Esophagus squamous epithelium (tissue), 5 donors: ENCODE data around the gene ADAMTS2. TPM values are rescaled to one million over a fixed set of nuclear protein-coding genes. Genes with fewer than 3 reads are reported as not detected.

Experiments
- DNase-seq: peaks from one replicate; lab custom pipeline; 2025; lab: John Stamatoyannopoulos, UW
- H3K27ac ChIP-seq, 4 donors: fragments of 200-600 bp; sonication (generic); one replicate each; pipeline ENCODE4 v1.5.1; 2016 to 2019; ENCODE audit warnings: mild to moderate bottlenecking in 1 of 4
- H3K27me3 ChIP-seq, 4 donors: fragments of 200-600 bp; sonication (generic); 1 replicate in 3 of 4; 2 replicates in 1 of 4; pipeline versions ENCODE4 v1.5.1 to v1.6.0; 2017 to 2021; ENCODE audit warnings: antibody characterized with exemption in 1 of 4
- H3K36me3 ChIP-seq, 3 donors: fragments of 200-600 bp; sonication (generic); one replicate each; pipeline ENCODE4 v1.5.1; 2016 to 2019
- H3K4me1 ChIP-seq, 3 donors: fragments of 200-600 bp; sonication (generic); one replicate each; pipeline ENCODE4 v1.5.1; 2017 to 2019
- H3K4me3 ChIP-seq, 4 donors: fragments of 200-600 bp; sonication (generic); 1 replicate in 3 of 4; 2 replicates in 1 of 4; pipeline ENCODE4 v1.5.1; 2016 to 2019; ENCODE audit warnings: mild to moderate bottlenecking in 2 of 4, moderate library complexity in 1 of 4
- H3K9me3 ChIP-seq, 3 donors: fragments of 200-600 bp; sonication (generic); one replicate each; pipeline ENCODE4 v1.5.1; 2016 to 2019
- POLR2A ChIP-seq, 4 donors: fragments of 450-650 bp; IDR thresholded peaks; one replicate each; pipeline ENCODE4 v1.6.1; 2017; ENCODE audit warnings: antibody characterized with exemption in 4 of 4, mild to moderate bottlenecking in 4 of 4, moderate library complexity in 3 of 4
- WGBS, 2 donors: methylation state at CpG; one replicate each; pipeline ENCODE4 v1.1.5; 2018; 5-methylcytosine and 5-hydroxymethylcytosine counted together
- intact Hi-C: fragments of 100-400 bp; cut with DNase I; formaldehyde crosslinking; loops from one replicate; pipeline ENCODE4 v1.15.0; 2022
- total RNA-seq, 4 donors: library from RNA; depleted of rRNA; stranded (reverse); fragments of >200 nt; gene quantifications; one replicate each; pipeline ENCODE4 v1.1.0, GENCODE V29; 2016
- TF ChIP-seq, protein P1 (sequence below), 6 experiments: fragments of 450-650 bp in 4 of 6; fragments of 200-600 bp in 2 of 6; sonication (generic) in 2 of 6; IDR thresholded peaks; one replicate each; pipeline ENCODE4 v1.5.1; 2016 to 2019; ENCODE audit warnings: antibody characterized with exemption in 6 of 6, mild to moderate bottlenecking in 4 of 6, moderate library complexity in 4 of 6
- donor health status: DM: yes; HTN: yes; CAD: no.

The ADAMTS2 gene
- total RNA-seq, 4 donors from 2014 or later, result 1.3 to 10.3 (median 5.2) TPM

DNA sequence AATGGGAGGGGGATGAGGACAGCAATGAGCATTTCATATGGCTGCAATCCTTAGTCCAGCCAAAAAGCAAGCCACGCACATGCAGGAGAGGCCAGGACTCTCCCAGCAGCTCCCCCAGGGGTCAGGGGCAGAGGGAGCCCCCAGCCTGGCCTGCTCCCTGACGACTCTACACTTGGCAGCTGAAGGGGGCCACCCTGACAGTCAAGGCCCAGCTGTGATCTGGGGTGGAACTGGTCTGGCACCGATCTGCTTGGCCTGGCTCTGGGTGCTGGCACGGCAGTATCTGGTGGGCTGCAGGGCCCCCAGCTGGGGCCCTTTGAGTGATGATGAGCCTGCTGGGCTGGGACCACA, 118.1 kb downstream of the ADAMTS2 start:
- intact Hi-C loops, result no loop called here
- Histone ChIP-seq H3K4me3 (no peak overlapping the region), H3K4me1 (no peaks in the 10 kb centered on the region), H3K9me3 (no peaks in the 10 kb centered on the region), H3K27ac (no peak overlapping the region), H3K36me3 (no peaks in the 10 kb centered on the region), H3K27me3 (peaks cover 0 to 3% (median 0%) of the 10 kb centered on the region in 4 donors)
- TF ChIP-seq, protein P1, sequence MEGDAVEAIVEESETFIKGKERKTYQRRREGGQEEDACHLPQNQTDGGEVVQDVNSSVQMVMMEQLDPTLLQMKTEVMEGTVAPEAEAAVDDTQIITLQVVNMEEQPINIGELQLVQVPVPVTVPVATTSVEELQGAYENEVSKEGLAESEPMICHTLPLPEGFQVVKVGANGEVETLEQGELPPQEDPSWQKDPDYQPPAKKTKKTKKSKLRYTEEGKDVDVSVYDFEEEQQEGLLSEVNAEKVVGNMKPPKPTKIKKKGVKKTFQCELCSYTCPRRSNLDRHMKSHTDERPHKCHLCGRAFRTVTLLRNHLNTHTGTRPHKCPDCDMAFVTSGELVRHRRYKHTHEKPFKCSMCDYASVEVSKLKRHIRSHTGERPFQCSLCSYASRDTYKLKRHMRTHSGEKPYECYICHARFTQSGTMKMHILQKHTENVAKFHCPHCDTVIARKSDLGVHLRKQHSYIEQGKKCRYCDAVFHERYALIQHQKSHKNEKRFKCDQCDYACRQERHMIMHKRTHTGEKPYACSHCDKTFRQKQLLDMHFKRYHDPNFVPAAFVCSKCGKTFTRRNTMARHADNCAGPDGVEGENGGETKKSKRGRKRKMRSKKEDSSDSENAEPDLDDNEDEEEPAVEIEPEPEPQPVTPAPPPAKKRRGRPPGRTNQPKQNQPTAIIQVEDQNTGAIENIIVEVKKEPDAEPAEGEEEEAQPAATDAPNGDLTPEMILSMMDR (IDR thresholded peaks at IDR 0.05), result no peak
- TF ChIP-seq POLR2A (IDR thresholded peaks at IDR 0.05), result no peak
- 83 to 86% methylated on average over 1 of the region's 4 CpGs for WGBS, 2 donors
- no peak for DNase-seq

DNA sequence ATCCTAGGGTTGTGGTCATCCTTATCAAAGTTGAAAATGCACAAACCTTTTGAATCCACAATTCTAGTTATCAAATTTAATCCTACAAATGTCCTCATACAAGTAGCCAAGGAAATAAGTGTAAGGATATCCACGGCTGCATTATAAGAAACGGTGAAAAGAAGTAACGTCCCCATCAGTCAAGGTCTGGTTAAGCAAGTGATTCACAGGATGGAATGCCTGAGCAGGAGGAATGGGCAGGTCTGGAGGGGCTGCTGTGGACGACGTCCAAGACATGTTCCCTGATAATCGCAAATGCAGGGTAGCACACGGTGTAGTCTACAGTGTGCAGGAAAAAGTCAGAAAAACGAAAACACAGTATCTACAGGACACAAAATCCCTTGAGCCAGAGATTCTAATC, 118.6 kb downstream of the ADAMTS2 start:
- Histone ChIP-seq H3K9me3 (no peaks in the 10 kb centered on the region), H3K36me3 (no peaks in the 10 kb centered on the region), H3K4me1 (no peaks in the 10 kb centered on the region), H3K27ac (no peak overlapping the region), H3K27me3 (peaks cover 0 to 3% (median 0%) of the 10 kb centered on the region in 4 donors), H3K4me3 (no peak overlapping the region)
- TF ChIP-seq, protein P1 (IDR thresholded peaks at IDR 0.05), result no peak
- no peak for TF ChIP-seq POLR2A (IDR thresholded peaks at IDR 0.05)
- WGBS, 2 donors, result 61 to 65% methylated on average over 8 of the region's 8 CpGs
- no peak for DNase-seq
- intact Hi-C loops, result no loop called here

DNA sequence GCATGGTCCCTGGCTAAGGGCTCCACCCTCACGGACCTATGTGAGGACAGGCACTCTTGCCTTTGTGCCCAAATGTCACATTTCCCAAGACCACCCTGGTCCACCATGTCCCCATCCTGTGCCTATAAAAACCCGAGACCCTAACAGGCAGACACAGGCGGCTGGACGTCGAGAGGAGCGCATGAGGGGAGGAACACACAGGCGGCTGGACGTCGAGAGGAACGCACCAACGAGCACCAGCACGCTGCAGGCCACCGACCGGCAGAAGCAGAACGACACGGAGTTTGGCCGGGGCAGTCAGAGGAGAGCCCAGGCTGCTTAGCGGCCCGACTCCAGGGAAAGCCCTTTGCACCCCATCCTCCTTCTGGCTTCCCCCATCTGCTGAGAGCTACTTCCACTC, 119.9 kb downstream of the ADAMTS2 start:
- H3K4me3 ChIP-seq, result no peak overlapping the region
- no peak overlapping the region for H3K27ac ChIP-seq
- H3K36me3 ChIP-seq, result no peaks in the 10 kb centered on the region
- 55 to 94% methylated on average over 1 to 11 of the region's 19 CpGs for WGBS, 2 donors
- H3K9me3 ChIP-seq, result no peaks in the 10 kb centered on the region
- intact Hi-C loops, result no loop called here
- H3K27me3 ChIP-seq, result peaks cover 0 to 3% (median 0%) of the 10 kb centered on the region in 4 donors
- no peaks in the 10 kb centered on the region for H3K4me1 ChIP-seq
- TF ChIP-seq POLR2A (IDR thresholded peaks at IDR 0.05), result no peak
- TF ChIP-seq, protein P1 (IDR thresholded peaks at IDR 0.05), result no peak
- DNase-seq, result no peak

DNA sequence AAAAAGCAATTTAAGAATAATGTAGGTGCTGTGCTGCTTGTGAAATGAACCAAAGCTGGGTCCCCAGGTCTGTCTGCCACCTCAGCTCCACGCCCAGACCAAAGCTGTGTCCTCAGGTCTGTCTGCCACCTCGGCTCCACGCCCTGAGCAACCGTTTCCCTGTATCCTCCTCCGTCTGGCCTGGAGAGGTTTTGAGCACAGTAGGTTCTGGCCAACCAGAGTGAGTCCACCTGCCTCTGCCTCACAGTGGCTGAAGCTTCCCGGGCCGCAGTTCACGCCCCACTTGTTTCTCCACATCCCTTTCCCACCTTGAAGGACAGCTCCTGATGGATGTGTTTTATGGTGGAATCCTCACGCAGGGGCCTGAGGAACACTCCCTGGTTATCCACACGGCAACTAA, 120.5 kb downstream of the ADAMTS2 start:
- H3K4me3 ChIP-seq, result no peak overlapping the region
- 80 to 82% methylated on average over 3 to 9 of the region's 10 CpGs for WGBS, 2 donors
- H3K27ac ChIP-seq, result no peak overlapping the region
- no peaks in the 10 kb centered on the region for H3K36me3 ChIP-seq
- intact Hi-C loops, result no loop called here
- no peaks in the 10 kb centered on the region for H3K4me1 ChIP-seq
- no peak for TF ChIP-seq POLR2A (IDR thresholded peaks at IDR 0.05)
- TF ChIP-seq, protein P1 (IDR thresholded peaks at IDR 0.05), result no peak
- DNase-seq, result no peak
- H3K27me3 ChIP-seq, result peaks cover 0 to 3% (median 0%) of the 10 kb centered on the region in 4 donors
- H3K9me3 ChIP-seq, result no peaks in the 10 kb centered on the region

DNA sequence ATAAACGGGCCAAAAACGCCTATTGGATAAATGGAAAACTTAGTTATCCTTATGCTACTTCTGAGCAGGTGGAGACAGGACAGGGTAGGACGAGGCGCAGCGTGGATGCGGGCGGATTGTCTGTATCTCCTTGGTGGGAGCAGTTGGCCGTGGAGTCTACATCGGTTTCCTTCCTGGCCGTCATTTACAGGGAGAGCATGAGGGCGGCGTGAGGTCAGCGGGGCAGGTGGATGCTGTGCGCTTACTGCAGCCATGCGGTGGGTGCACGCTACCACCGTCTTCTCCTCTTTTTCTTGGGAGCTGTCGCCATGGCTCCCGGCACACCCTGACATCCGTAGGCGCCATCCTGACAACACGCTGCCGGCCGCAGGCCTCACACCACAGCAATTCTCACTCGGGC, 121.3 kb downstream of the ADAMTS2 start:
- no peak overlapping the region for H3K4me3 ChIP-seq
- peaks cover 0 to 1% (median 0%) of the 10 kb centered on the region in 3 donors for H3K4me1 ChIP-seq
- DNase-seq, result no peak
- no peaks in the 10 kb centered on the region for H3K36me3 ChIP-seq
- 93 to 95% methylated on average over 20 to 25 of the region's 25 CpGs for WGBS, 2 donors
- intact Hi-C loops, result no loop called here
- no peaks in the 10 kb centered on the region for H3K9me3 ChIP-seq
- H3K27me3 ChIP-seq, result peaks cover 0 to 3% (median 0%) of the 10 kb centered on the region in 4 donors
- H3K27ac ChIP-seq, result no peak overlapping the region
- no peak for TF ChIP-seq POLR2A (IDR thresholded peaks at IDR 0.05)
- TF ChIP-seq, protein P1 (IDR thresholded peaks at IDR 0.05), result no peak
